HepG2 (cell line): ENCODE data around the gene TMEM80. TPM values are rescaled to one million over a fixed set of nuclear protein-coding genes. Genes with fewer than 3 reads are reported as not detected.

Source experiments
- ASH2L ChIP-seq: fragments of 300-600, 200-600 bp; sonication (generic); IDR thresholded peaks from 2 replicates; pipeline ENCODE4 v1.7.0; 2017; ENCODE audit warnings: low read depth, mild to moderate bottlenecking, moderate library complexity, mixed read lengths, low read length; ENCODE audit not compliant: insufficient read length
- CBX5 ChIP-seq: sonication (generic); formaldehyde crosslinking; IDR thresholded peaks from 2 replicates; pipeline ENCODE4 v1.4.0; 2020; ENCODE audit warnings: missing genetic modification reagents, borderline replicate concordance
- ETS1 ChIP-seq: sonication (generic); formaldehyde crosslinking; IDR thresholded peaks from 2 replicates; pipeline ENCODE4 v1.4.0; 2020; ENCODE audit warnings: missing genetic modification reagents
- FOXK1 ChIP-seq: sonication (generic); formaldehyde crosslinking; IDR thresholded peaks from 2 replicates; pipeline ENCODE4 v1.4.0; 2020; ENCODE audit warnings: low read depth, missing genetic modification reagents, borderline replicate concordance
- KDM5B ChIP-seq: sonication (generic); formaldehyde crosslinking; IDR thresholded peaks from 2 replicates; pipeline ENCODE4 v1.4.0; 2020; ENCODE audit warnings: missing genetic modification reagents, mild to moderate bottlenecking, borderline replicate concordance
- SRSF4 ChIP-seq: fragments of 200-400 bp; formaldehyde crosslinking; IDR thresholded peaks from one replicate; pipeline ENCODE4 v1.6.1; 2018; ENCODE audit warnings: mild to moderate bottlenecking, low read depth, low read length, moderate library complexity; ENCODE audit not compliant: poor library complexity, severe bottlenecking
- TAF15 ChIP-seq: fragments of 200-400 bp; formaldehyde crosslinking; IDR thresholded peaks from one replicate; pipeline ENCODE4 v1.6.1; 2018; ENCODE audit warnings: mild to moderate bottlenecking, low read depth, low read length; ENCODE audit not compliant: poor library complexity, severe bottlenecking
- ZBTB40 ChIP-seq, 2 experiments: fragments of 450-650 bp in 1 of 2; sonication (generic) in 1 of 2; formaldehyde crosslinking in 1 of 2; IDR thresholded peaks; 2 replicates each; pipeline versions ENCODE4 v1.6.1 to v1.8.0; 2016 to 2022; ENCODE audit warnings: antibody characterized with exemption in 1 of 2, mild to moderate bottlenecking in 1 of 2, missing genetic modification reagents in 1 of 2
- ZNF136 ChIP-seq: sonication (generic); formaldehyde crosslinking; IDR thresholded peaks from 2 replicates; pipeline ENCODE4 v1.8.1; 2022; ENCODE audit warnings: low read depth, mild to moderate bottlenecking, moderate library complexity, missing genetic modification reagents
- ZNF235 ChIP-seq: sonication (generic); formaldehyde crosslinking; IDR thresholded peaks from 2 replicates; pipeline ENCODE4 v1.8.1; 2023; ENCODE audit warnings: mild to moderate bottlenecking, missing genetic modification reagents, borderline replicate concordance
- ZNF256 ChIP-seq: sonication (generic); formaldehyde crosslinking; conservative IDR thresholded peaks from 2 replicates; pipeline ENCODE4 v1.4.0; 2020; ENCODE audit warnings: missing genetic modification reagents
- ZNF292 ChIP-seq: sonication (generic); formaldehyde crosslinking; IDR thresholded peaks from 2 replicates; pipeline ENCODE4 v1.8.1; 2022; ENCODE audit warnings: mild to moderate bottlenecking, low read depth, missing genetic modification reagents, borderline replicate concordance
- ZNF800 ChIP-seq: sonication (generic); formaldehyde crosslinking; IDR thresholded peaks from 2 replicates; pipeline ENCODE4 v1.4.0; 2020; ENCODE audit warnings: missing genetic modification reagents
- polyA plus RNA-seq, 8 experiments: library from polyadenylated mRNA; depleted of rRNA in 3 of 8; stranded (reverse) in 7 of 8; unstranded in 1 of 8; fragments of >200 nt; fragmentation: Illumina TruSeq in 4 of 8; extraction: Trizol in 4 of 8; gene quantifications; 2 replicates each; pipeline versions ENCODE4 v1.2.1 to v1.2.3, GENCODE V29; 2011 to 2016; ENCODE audit warnings: low read depth in 4 of 8, missing spikeins in 1 of 8, mixed read lengths in 1 of 8; ENCODE audit not compliant: insufficient read depth in 1 of 8
- total RNA-seq, 5 experiments: library from RNA; depleted of rRNA; stranded (reverse); fragments of >200 nt; fragmentation: Illumina TruSeq; extraction: Trizol; gene quantifications; 2 replicates each; pipeline ENCODE4 v1.2.3, GENCODE V29; 2016; ENCODE audit warnings: low read depth in 1 of 5

TMEM80 gene
- total and polyA plus RNA-seq, 2 of the 13 experiments (the other 11 are each of a cell fraction or from before 2014, with no cell fraction given): 5.6 to 17.1 TPM

- TF ChIP-seq ZNF256 (CRISPR knock-in tag) (0 out of 2 replicates have a peak, but pooled peaks have one; percentile 17), CBX5 (CRISPR knock-in tag) (no peak; the same call in 1 of the 2 replicates), ZBTB40 (IDR thresholded peaks at IDR 0.05) (no peak), ZBTB40 (CRISPR knock-in tag; IDR thresholded peaks at IDR 0.05) (no peak), ZNF292 (CRISPR knock-in tag) (no peak), SRSF4 (no peak), ZNF800 (CRISPR knock-in tag) (0 out of 2 replicates have a peak, but pooled peaks have one; percentile 17), KDM5B (CRISPR knock-in tag) (peak; percentile 81; the same call in 1 of the 2 replicates), ZNF136 (CRISPR knock-in tag) (no peak), TAF15 (peak; percentile 74), ZNF235 (CRISPR knock-in tag) (peak; percentile 62), ASH2L (no peak), FOXK1 (CRISPR knock-in tag) (0 out of 2 replicates have a peak, but pooled peaks have one; percentile 26), ETS1 (CRISPR knock-in tag) (no peak)
These were observed 32.5 kb downstream of the TMEM80 start (continued) for GRCh38 chr11:727859-728748.
